Vagina (tissue), 2 donors: ENCODE data around the gene ABCA13. TPM values are rescaled to one million over a fixed set of nuclear protein-coding genes. Genes with fewer than 3 reads are reported as not detected.

Source experiments
- DNase-seq, 2 donors: peaks; one replicate each; pipeline ENCODE4 v3.0.0-alpha.2; 2017; ENCODE audit errors: extremely low spot score in 2 of 2
- H3K27ac ChIP-seq: fragments of 200-600 bp; sonication (generic); one replicate; pipeline ENCODE4 v1.5.1; 2019
- H3K27me3 ChIP-seq: fragments of 200-600 bp; sonication (generic); one replicate; pipeline ENCODE4 v1.5.1; 2019
- H3K36me3 ChIP-seq, 2 donors: fragments of 200-600 bp; sonication (generic); one replicate each; pipeline ENCODE4 v1.5.1; 2017 to 2019
- H3K4me1 ChIP-seq: fragments of 200-600 bp; sonication (generic); one replicate; pipeline ENCODE4 v1.5.1; 2019
- H3K4me3 ChIP-seq, 2 donors: fragments of 200-600 bp; sonication (generic); 1 replicate in 1 of 2; 2 replicates in 1 of 2; pipeline ENCODE4 v1.5.1; 2016 to 2019
- H3K9me3 ChIP-seq: fragments of 200-600 bp; sonication (generic); one replicate; pipeline ENCODE4 v1.5.1; 2019
- POLR2A ChIP-seq, 2 donors: fragments of 450-650 bp; IDR thresholded peaks; one replicate each; pipeline ENCODE4 v1.6.1; 2017; ENCODE audit warnings: antibody characterized with exemption in 2 of 2, mild to moderate bottlenecking in 2 of 2, moderate library complexity in 2 of 2
- POLR2AphosphoS5 ChIP-seq, 2 donors: sonication (generic); formaldehyde crosslinking; IDR thresholded peaks; one replicate each; pipeline ENCODE4 v1.9.0; 2017; ENCODE audit warnings: antibody characterized with exemption in 2 of 2, mild to moderate bottlenecking in 2 of 2, low read depth in 1 of 2; ENCODE audit not compliant: insufficient read depth in 1 of 2
- intact Hi-C: fragments of 100-400 bp; cut with DNase I; formaldehyde crosslinking; loops from one replicate; pipeline ENCODE4 v1.15.1; 2023
- total RNA-seq: library from RNA; depleted of rRNA; stranded (reverse); fragments of >200 nt; gene quantifications from one replicate; pipeline ENCODE4 v1.2.3, GENCODE V29; 2016
- TF ChIP-seq, protein P1 (sequence below), 3 experiments: fragments of 450-650 bp in 2 of 3; fragments of 200-600 bp in 1 of 3; sonication (generic) in 1 of 3; IDR thresholded peaks; one replicate each; pipeline ENCODE4 v1.5.1; 2017 to 2019; ENCODE audit warnings: antibody characterized with exemption in 3 of 3, mild to moderate bottlenecking in 2 of 3, moderate library complexity in 2 of 3

Gene ABCA13
- total RNA-seq, 1 donor from 2014 or later = under 0.01 TPM

- intact Hi-C loops = no loop called here
- Histone ChIP-seq H3K27ac (no peak overlapping the region), H3K36me3 (no peaks in the 10 kb centered on the region), H3K4me1 (no peaks in the 10 kb centered on the region), H3K4me3 (no peak overlapping the region), H3K27me3 (no peaks in the 10 kb centered on the region), H3K9me3 (no peaks in the 10 kb centered on the region)
- TF ChIP-seq POLR2AphosphoS5 (IDR thresholded peaks at IDR 0.05; ENCODE audit: insufficient read depth in 1 of 2, low read depth in 1 of 2) = no peak
- TF ChIP-seq, protein P1, sequence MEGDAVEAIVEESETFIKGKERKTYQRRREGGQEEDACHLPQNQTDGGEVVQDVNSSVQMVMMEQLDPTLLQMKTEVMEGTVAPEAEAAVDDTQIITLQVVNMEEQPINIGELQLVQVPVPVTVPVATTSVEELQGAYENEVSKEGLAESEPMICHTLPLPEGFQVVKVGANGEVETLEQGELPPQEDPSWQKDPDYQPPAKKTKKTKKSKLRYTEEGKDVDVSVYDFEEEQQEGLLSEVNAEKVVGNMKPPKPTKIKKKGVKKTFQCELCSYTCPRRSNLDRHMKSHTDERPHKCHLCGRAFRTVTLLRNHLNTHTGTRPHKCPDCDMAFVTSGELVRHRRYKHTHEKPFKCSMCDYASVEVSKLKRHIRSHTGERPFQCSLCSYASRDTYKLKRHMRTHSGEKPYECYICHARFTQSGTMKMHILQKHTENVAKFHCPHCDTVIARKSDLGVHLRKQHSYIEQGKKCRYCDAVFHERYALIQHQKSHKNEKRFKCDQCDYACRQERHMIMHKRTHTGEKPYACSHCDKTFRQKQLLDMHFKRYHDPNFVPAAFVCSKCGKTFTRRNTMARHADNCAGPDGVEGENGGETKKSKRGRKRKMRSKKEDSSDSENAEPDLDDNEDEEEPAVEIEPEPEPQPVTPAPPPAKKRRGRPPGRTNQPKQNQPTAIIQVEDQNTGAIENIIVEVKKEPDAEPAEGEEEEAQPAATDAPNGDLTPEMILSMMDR (IDR thresholded peaks at IDR 0.05) = no peak
- TF ChIP-seq POLR2A (IDR thresholded peaks at IDR 0.05) = no peak
- DNase-seq = no peak
Observed at GRCh38 chr7:48237354-48237753, 66.1 kb downstream of the ABCA13 start.

DNA sequence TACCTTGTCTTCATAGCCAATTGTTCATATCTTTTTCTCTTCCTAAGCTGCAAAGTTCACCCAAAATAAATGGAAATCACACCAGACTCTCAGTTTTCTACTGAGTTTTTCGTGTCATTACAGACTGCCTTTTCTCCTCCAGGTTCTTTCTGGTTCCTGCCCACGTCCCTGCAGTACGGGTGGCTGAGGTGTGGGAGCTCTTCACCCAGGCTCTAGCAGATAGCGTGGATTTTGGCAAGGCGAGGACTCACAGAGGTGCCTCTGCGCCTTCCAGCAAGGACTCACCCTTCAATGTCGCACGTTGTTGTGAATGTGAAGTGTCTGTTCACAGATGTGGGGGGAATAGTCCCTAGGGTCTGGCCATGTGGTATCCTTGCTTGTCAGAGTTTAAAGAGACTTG is 71.6 kb downstream of the ABCA13 start:
- Histone ChIP-seq H3K27ac (no peak overlapping the region), H3K36me3 (no peaks in the 10 kb centered on the region), H3K27me3 (no peaks in the 10 kb centered on the region), H3K4me3 (no peak overlapping the region), H3K9me3 (no peaks in the 10 kb centered on the region), H3K4me1 (no peaks in the 10 kb centered on the region)
- intact Hi-C loops = no loop called here
- no peak for DNase-seq
- no peak for TF ChIP-seq POLR2AphosphoS5 (IDR thresholded peaks at IDR 0.05; ENCODE audit: insufficient read depth in 1 of 2, low read depth in 1 of 2)
- TF ChIP-seq, protein P1 (IDR thresholded peaks at IDR 0.05) = no peak
- no peak for TF ChIP-seq POLR2A (IDR thresholded peaks at IDR 0.05)

GRCh38 chr7:48244864-48245271 is 73.6 kb downstream of the ABCA13 start:
- Histone ChIP-seq H3K36me3 (no peaks in the 10 kb centered on the region), H3K27me3 (no peaks in the 10 kb centered on the region), H3K4me3 (no peak overlapping the region), H3K4me1 (no peaks in the 10 kb centered on the region), H3K27ac (no peak overlapping the region), H3K9me3 (no peaks in the 10 kb centered on the region)
- no peak for DNase-seq
- TF ChIP-seq POLR2AphosphoS5 (IDR thresholded peaks at IDR 0.05; ENCODE audit: insufficient read depth in 1 of 2, low read depth in 1 of 2) (no peak), POLR2A (IDR thresholded peaks at IDR 0.05) (no peak)
- TF ChIP-seq, protein P1 (IDR thresholded peaks at IDR 0.05) = no peak
- intact Hi-C loops = no loop called here

GRCh38 chr7:48245751-48246472 is 74.7 kb downstream of the ABCA13 start:
- no peak for DNase-seq
- TF ChIP-seq POLR2A (IDR thresholded peaks at IDR 0.05) = no peak
- no peak for TF ChIP-seq POLR2AphosphoS5 (IDR thresholded peaks at IDR 0.05; ENCODE audit: insufficient read depth in 1 of 2, low read depth in 1 of 2)
- TF ChIP-seq, protein P1 (IDR thresholded peaks at IDR 0.05) = no peak
- H3K4me3 ChIP-seq = no peak overlapping the region
- no peak overlapping the region for H3K27ac ChIP-seq
- H3K9me3 ChIP-seq = no peaks in the 10 kb centered on the region
- no peaks in the 10 kb centered on the region for H3K27me3 ChIP-seq
- H3K36me3 ChIP-seq = no peaks in the 10 kb centered on the region
- no peaks in the 10 kb centered on the region for H3K4me1 ChIP-seq
- intact Hi-C loops = no loop called here

GRCh38 chr7:48249166-48249565 is 77.9 kb downstream of the ABCA13 start:
- intact Hi-C loops = no loop called here
- Histone ChIP-seq H3K27ac (no peak overlapping the region), H3K27me3 (no peaks in the 10 kb centered on the region), H3K4me3 (no peak overlapping the region), H3K4me1 (no peaks in the 10 kb centered on the region), H3K36me3 (no peaks in the 10 kb centered on the region), H3K9me3 (no peaks in the 10 kb centered on the region)
- TF ChIP-seq, protein P1 (IDR thresholded peaks at IDR 0.05) = no peak
- TF ChIP-seq POLR2AphosphoS5 (IDR thresholded peaks at IDR 0.05; ENCODE audit: insufficient read depth in 1 of 2, low read depth in 1 of 2) (no peak), POLR2A (IDR thresholded peaks at IDR 0.05) (no peak)
- DNase-seq = no peak
